ENCODE measurements around the gene KCNJ4.
"Not testable (repeated sequence)": the region's sequence is repeated elsewhere in the genome, so short reads cannot be mapped to it uniquely, and the experiment has no call there.

The KCNJ4 gene

GRCh38 chr22:38397189-38398085 lies 57.6 kb downstream of the KCNJ4 start:
- in situ Hi-C loops (cut with HindIII; ENCODE audit: low sequenced_read_pairs), result no loop called here
- DNase-seq (ENCODE audit: low read depth), result no peak
- H3K4me3 ChIP-seq (ENCODE audit: low read depth, low read length), result peak overlapping the region; percentile 75
- TF ChIP-seq CTCF (IDR thresholded peaks at IDR 0.05; ENCODE audit: low read depth, low read length, missing control alignments), result no peak

- DNase-seq (ENCODE audit: low read depth); in situ Hi-C loops (cut with HindIII; ENCODE audit: low sequenced_read_pairs): not testable (repeated sequence)
- peak overlapping the region; percentile 75 for H3K4me3 ChIP-seq (ENCODE audit: low read depth, low read length)
These were observed 58.4 kb downstream of the KCNJ4 start for GRCh38 chr22:38396440-38397069.

- DNase-seq (ENCODE audit: low read depth); H3K4me3 ChIP-seq (ENCODE audit: low read depth, low read length); in situ Hi-C loops (cut with HindIII; ENCODE audit: low sequenced_read_pairs): not testable (repeated sequence)
These were observed 59.1 kb downstream of the KCNJ4 start for GRCh38 chr22:38395944-38396343.

- DNase-seq (ENCODE audit: low read depth); H3K4me3 ChIP-seq (ENCODE audit: low read depth, low read length); in situ Hi-C loops (cut with HindIII; ENCODE audit: low sequenced_read_pairs): not testable (repeated sequence)
These were observed 59.9 kb downstream of the KCNJ4 start for GRCh38 chr22:38394929-38395624.

GRCh38 chr22:38389428-38389818 lies 65.6 kb downstream of the KCNJ4 start:
- DNase-seq (ENCODE audit: low read depth); in situ Hi-C loops (cut with HindIII; ENCODE audit: low sequenced_read_pairs); H3K4me3 ChIP-seq (ENCODE audit: low read depth, low read length): not testable (repeated sequence)

GRCh38 chr22:38388506-38389427 lies 66.2 kb downstream of the KCNJ4 start:
- in situ Hi-C loops (cut with HindIII; ENCODE audit: low sequenced_read_pairs); DNase-seq (ENCODE audit: low read depth); H3K4me3 ChIP-seq (ENCODE audit: low read depth, low read length): not testable (repeated sequence)

GRCh38 chr22:38386918-38387317 lies 68.1 kb downstream of the KCNJ4 start:
- in situ Hi-C loops (cut with HindIII; ENCODE audit: low sequenced_read_pairs); DNase-seq (ENCODE audit: low read depth); H3K4me3 ChIP-seq (ENCODE audit: low read depth, low read length): not testable (repeated sequence)

GRCh38 chr22:38383417-38383816 lies 71.6 kb downstream of the KCNJ4 start:
- H3K4me3 ChIP-seq (ENCODE audit: low read depth, low read length), result no peak overlapping the region
- TF ChIP-seq CTCF (IDR thresholded peaks at IDR 0.05; ENCODE audit: low read depth, low read length, missing control alignments), result no peak
- no peak for DNase-seq (ENCODE audit: low read depth)
- in situ Hi-C loops (cut with HindIII; ENCODE audit: low sequenced_read_pairs), result no loop called here

- in situ Hi-C loops (cut with HindIII; ENCODE audit: low sequenced_read_pairs); DNase-seq (ENCODE audit: low read depth); H3K4me3 ChIP-seq (ENCODE audit: low read depth, low read length): not testable (repeated sequence)
These were observed 73.6 kb downstream of the KCNJ4 start for GRCh38 chr22:38381371-38381770.

Data from astrocyte of the cerebellum (primary cell).